Measurements from ENCODE around the gene TDG. TPM values are rescaled to one million over a fixed set of nuclear protein-coding genes. Genes with fewer than 3 reads are reported as not detected.

TDG gene
- total RNA-seq, 2 donors from 2014 or later = 11.6 to 12.1 TPM

DNA sequence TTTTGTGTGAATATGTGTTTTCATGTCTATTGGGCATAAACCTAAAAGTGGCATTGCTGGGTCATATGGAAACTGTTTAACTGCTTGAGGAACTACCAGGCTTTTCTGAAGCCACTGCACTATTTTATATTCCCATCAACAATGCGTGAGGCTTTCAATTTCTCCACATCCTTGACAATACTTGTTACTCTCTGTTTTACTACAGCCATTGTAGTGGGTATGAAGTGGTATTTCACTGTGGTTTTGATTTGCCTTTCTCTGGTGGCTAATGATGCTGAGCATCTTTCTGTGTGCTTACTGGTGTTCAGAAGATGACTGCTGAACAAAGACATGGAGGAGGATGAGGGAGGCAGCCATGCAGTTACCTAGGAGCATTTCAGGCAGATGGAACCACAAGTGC, 13.2 kb upstream of the TDG start:
- Histone ChIP-seq H3K27me3 (replicated peaks; ENCODE audit: insufficient read depth) (no peaks in the 10 kb centered on the region), H3K9me3 (no peaks in the 10 kb centered on the region), H3K27ac (no peak overlapping the region), H3K4me1 (replicated peaks) (peaks cover 4% of the 10 kb centered on the region), H3K36me3 (no peaks in the 10 kb centered on the region), H3K4me3 (no peak overlapping the region)
- intact Hi-C loops (cut with DNase I) = no loop called here
- 88% methylated on average over 1 of the region's 1 CpG for WGBS
- no peak for TF ChIP-seq POLR2AphosphoS5 (IDR thresholded peaks at IDR 0.05)
- TF ChIP-seq, protein P1, sequence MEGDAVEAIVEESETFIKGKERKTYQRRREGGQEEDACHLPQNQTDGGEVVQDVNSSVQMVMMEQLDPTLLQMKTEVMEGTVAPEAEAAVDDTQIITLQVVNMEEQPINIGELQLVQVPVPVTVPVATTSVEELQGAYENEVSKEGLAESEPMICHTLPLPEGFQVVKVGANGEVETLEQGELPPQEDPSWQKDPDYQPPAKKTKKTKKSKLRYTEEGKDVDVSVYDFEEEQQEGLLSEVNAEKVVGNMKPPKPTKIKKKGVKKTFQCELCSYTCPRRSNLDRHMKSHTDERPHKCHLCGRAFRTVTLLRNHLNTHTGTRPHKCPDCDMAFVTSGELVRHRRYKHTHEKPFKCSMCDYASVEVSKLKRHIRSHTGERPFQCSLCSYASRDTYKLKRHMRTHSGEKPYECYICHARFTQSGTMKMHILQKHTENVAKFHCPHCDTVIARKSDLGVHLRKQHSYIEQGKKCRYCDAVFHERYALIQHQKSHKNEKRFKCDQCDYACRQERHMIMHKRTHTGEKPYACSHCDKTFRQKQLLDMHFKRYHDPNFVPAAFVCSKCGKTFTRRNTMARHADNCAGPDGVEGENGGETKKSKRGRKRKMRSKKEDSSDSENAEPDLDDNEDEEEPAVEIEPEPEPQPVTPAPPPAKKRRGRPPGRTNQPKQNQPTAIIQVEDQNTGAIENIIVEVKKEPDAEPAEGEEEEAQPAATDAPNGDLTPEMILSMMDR (IDR thresholded peaks at IDR 0.05) = no peak
- no peak for TF ChIP-seq POLR2A (IDR thresholded peaks at IDR 0.05)
- DNase-seq (ENCODE audit: low spot score) = no peak

DNA sequence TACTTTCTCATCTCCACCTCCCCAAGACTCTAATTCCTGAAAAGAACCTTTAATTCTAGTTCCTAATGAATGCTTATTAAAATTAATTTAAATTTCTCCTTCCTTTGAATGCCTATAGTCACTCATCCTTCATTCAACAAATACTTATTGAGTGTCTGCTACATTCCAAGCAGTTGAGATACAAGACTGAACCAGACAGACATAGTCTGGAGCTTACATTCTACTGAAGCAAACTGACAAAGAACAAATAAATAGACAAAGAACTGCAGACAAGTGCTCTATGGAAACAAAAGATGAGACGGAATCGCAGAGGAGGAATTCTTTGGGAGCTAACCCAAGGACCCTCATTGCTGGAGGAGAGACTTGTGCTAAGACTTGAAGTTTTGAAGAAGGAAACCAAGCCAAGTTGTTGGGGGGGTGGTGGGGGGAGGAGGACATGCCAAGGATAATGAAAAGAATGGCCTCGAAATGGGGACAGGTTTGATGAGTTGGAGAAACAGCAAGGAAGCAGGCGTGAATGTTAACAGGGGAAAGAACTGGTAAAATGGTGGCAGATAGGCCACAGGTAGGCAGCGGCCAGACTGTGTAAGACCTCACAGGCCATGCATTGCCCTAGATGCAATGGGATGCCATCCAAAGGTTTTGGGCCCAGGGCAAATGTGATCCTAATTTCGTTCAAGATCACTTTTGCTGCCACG, 9.7 kb upstream of the TDG start:
- intact Hi-C loops (cut with DNase I) = no loop called here
- peak overlapping the region in 1 of 2 donors; percentile 84 for H3K27ac ChIP-seq
- H3K9me3 ChIP-seq = no peaks in the 10 kb centered on the region
- 10% methylated on average over 7 of the region's 7 CpGs for WGBS
- TF ChIP-seq, protein P1 (IDR thresholded peaks at IDR 0.05) = no peak
- TF ChIP-seq POLR2A (IDR thresholded peaks at IDR 0.05) (no peak), POLR2AphosphoS5 (IDR thresholded peaks at IDR 0.05) (no peak)
- peak overlapping the region; percentile 57 to 62 for H3K4me3 ChIP-seq
- H3K4me1 ChIP-seq (replicated peaks) = peaks cover 4% of the 10 kb centered on the region
- no peaks in the 10 kb centered on the region for H3K36me3 ChIP-seq
- H3K27me3 ChIP-seq (replicated peaks; ENCODE audit: insufficient read depth) = no peaks in the 10 kb centered on the region
- DNase-seq (ENCODE audit: low spot score) = no peak

DNA sequence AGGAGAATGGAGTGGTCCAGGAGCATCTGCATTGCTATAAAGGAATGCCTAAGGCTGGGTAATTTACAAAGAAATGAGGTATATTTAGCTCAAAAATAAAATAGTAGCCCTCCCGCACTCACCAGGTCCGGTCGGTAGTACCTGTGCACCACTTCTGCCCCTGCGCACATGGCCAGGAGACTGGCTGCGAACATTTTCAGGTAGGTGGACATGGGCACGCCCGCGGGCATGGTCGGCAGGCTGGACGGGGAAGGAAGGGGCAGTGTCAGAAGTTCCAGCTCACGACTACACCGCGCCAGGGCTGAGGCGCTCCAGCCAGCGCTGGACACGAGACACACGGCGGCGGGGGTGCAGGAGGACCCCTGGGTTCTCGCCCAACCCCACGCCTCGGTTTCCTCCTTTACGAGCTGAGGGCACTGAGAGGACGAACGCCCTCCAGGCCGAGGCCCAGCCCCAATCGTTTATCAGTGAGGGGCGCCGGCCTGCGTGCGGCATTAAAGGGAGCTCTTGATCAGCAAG, 9.1 kb upstream of the TDG start:
- DNase-seq (ENCODE audit: low spot score) = no peak
- Histone ChIP-seq H3K27me3 (replicated peaks; ENCODE audit: insufficient read depth) (no peaks in the 10 kb centered on the region), H3K9me3 (no peaks in the 10 kb centered on the region), H3K36me3 (no peaks in the 10 kb centered on the region), H3K4me3 (peak overlapping the region; percentile 57 to 62), H3K4me1 (replicated peaks) (peaks cover 4% of the 10 kb centered on the region), H3K27ac (peak overlapping the region; percentile 84 to 86)
- WGBS = under 1% methylated on average over 31 of the region's 31 CpGs
- TF ChIP-seq POLR2A (IDR thresholded peaks at IDR 0.05) = no peak
- TF ChIP-seq, protein P1 (IDR thresholded peaks at IDR 0.05) = no peak
- no peak for TF ChIP-seq POLR2AphosphoS5 (IDR thresholded peaks at IDR 0.05)
- intact Hi-C loops (cut with DNase I) = no loop called here

DNA sequence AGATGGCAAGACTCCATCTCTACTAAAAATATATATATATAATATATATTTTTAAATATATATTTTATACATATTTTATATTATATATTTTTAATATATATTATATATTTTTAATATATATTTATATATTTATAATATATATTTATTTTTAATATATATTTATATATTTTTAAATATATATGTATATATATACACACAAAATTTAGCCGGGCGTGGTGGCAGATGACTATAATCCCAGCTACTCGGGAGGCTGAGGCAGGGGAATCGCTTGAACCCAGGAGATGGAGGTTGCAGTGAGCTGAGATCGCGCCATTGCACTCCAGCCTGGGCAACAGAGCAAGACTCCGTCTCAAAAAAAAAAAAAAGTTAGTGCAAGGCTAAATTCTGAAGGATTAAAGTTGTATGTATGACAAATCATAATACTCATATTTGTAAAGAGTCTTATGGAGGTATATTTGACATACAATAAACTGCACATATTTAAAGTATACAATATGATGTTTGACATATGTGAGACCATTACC, 7.7 kb upstream of the TDG start:
- Histone ChIP-seq H3K9me3 (no peaks in the 10 kb centered on the region), H3K27me3 (replicated peaks; ENCODE audit: insufficient read depth) (no peaks in the 10 kb centered on the region), H3K4me3 (no peak overlapping the region), H3K4me1 (replicated peaks) (peaks cover 4% of the 10 kb centered on the region), H3K27ac (peak overlapping the region; percentile 84 to 86), H3K36me3 (no peaks in the 10 kb centered on the region)
- TF ChIP-seq POLR2AphosphoS5 (IDR thresholded peaks at IDR 0.05) = no peak
- TF ChIP-seq POLR2A (IDR thresholded peaks at IDR 0.05) = no peak
- TF ChIP-seq, protein P1 (IDR thresholded peaks at IDR 0.05) = no peak
- DNase-seq (ENCODE audit: low spot score) = no peak
- intact Hi-C loops (cut with DNase I) = no loop called here
- 94% methylated on average over 7 of the region's 7 CpGs for WGBS

DNA sequence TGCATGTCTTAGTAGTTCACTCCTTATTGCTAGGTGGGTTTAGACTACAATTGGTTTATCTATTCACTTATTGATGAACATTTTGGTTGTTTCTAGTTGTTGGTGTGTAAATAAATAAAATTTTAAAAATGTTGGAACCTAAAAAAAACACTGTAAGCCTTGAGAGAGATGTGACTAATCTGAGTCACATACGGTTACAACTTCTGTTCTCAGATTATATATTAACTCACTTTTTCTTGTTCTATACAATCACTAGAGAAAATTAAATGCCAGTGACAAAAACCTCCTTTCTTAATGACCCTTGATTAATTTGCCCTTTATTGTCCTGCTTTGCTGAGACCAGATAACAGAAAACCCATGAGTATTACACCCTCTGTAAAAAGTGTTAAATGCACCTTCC, 7.1 kb upstream of the TDG start:
- no peak overlapping the region for H3K27ac ChIP-seq
- intact Hi-C loops (cut with DNase I) = no loop called here
- TF ChIP-seq, protein P1 (IDR thresholded peaks at IDR 0.05) = no peak
- TF ChIP-seq POLR2AphosphoS5 (IDR thresholded peaks at IDR 0.05) (no peak), POLR2A (IDR thresholded peaks at IDR 0.05) (no peak)
- 69% methylated on average over 1 of the region's 1 CpG for WGBS
- DNase-seq (ENCODE audit: low spot score) = no peak
- H3K9me3 ChIP-seq = no peaks in the 10 kb centered on the region
- no peaks in the 10 kb centered on the region for H3K36me3 ChIP-seq
- no peaks in the 10 kb centered on the region for H3K27me3 ChIP-seq (replicated peaks; ENCODE audit: insufficient read depth)
- peaks cover 4% of the 10 kb centered on the region for H3K4me1 ChIP-seq (replicated peaks)
- no peak overlapping the region for H3K4me3 ChIP-seq

Data from prostate gland (tissue), 2 donors.